HepG2 (cell line): ENCODE results near the gene SCAF4.

Source experiments
- NR3C1 ChIP-seq: sonication (generic); formaldehyde crosslinking; IDR thresholded peaks from 2 replicates; pipeline ENCODE4 v1.4.0; 2020; ENCODE audit warnings: missing genetic modification reagents
- SIX4 ChIP-seq: sonication (generic); formaldehyde crosslinking; IDR thresholded peaks from 2 replicates; pipeline ENCODE4 v1.4.0; 2020; ENCODE audit warnings: missing genetic modification reagents
- TCF7L2 ChIP-seq: IDR thresholded peaks from 2 replicates; pipeline ENCODE4 v1.6.1; 2011; ENCODE audit warnings: mild to moderate bottlenecking, low read depth, low read length, moderate library complexity
- ZNF670 ChIP-seq: sonication (generic); formaldehyde crosslinking; IDR thresholded peaks from 2 replicates; pipeline ENCODE4 v1.8.0; 2022; ENCODE audit warnings: mild to moderate bottlenecking, missing genetic modification reagents, borderline replicate concordance
- TF ChIP-seq, protein P1 (sequence below): IDR thresholded peaks from 2 replicates; pipeline ENCODE4 v1.6.1; 2012; ENCODE audit warnings: inconsistent platforms

DNA sequence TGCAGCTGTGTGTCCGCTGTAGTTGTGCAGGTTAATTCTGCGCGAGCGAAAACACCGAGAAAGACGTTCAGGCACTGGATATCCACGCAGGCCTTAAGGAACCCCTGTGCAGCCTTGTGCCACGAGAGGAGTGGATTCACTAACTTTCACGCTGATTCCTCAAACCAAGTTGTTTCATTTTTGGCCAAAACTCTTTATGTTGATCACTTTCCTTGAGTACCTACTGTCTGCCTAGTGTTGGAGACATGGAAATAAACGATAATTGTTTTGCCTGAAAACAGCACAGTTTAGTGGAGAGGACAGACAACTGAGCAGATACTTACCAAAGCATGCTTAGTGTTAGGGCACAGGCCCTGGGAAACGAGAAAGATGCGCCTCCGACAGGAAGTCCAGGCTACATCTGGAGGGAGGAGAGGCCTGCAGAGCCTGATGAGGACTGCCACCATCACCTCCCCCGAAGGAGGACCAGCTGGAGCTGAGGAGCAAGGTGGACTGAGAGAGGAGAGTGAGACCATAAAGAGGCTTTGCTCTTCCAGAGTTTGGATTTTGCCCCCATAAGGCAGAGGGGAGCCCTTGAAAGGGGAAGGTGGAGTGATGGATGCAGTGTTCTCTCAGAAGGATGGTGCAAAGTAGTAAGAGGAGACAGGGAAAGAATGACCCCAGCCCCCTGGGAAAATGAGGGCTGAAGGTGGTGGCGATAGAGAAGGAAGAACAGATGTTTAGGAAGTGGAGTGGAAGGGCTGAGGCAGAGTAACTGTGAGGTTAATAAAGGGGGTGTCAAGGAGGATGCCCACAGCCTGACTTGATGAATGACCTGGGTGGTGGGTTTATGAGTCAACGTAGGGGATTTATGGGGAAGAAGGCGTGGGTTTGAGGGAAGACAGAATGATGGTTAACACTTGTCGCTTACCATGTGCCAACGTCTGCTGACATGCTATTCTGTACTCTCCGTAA is 956 bp upstream of the SCAF4 start:
- no peak for TF ChIP-seq NR3C1
- TF ChIP-seq, protein P1, sequence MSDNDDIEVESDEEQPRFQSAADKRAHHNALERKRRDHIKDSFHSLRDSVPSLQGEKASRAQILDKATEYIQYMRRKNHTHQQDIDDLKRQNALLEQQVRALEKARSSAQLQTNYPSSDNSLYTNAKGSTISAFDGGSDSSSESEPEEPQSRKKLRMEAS, result no peak
- TF ChIP-seq SIX4 (CRISPR knock-in tag), result no peak
- TF ChIP-seq ZNF670, result no peak
- no peak for TF ChIP-seq TCF7L2
